GM19438 (cell line): ENCODE measurements around the gene CMTR1.

Experiments
- ATAC-seq: cut with Tn5 transposase; IDR thresholded peaks from one replicate; pipeline ENCODE4 v1.9.1; 2021; ENCODE audit warnings: low read depth; ENCODE audit not compliant: unreplicated experiment

CMTR1 gene

DNA sequence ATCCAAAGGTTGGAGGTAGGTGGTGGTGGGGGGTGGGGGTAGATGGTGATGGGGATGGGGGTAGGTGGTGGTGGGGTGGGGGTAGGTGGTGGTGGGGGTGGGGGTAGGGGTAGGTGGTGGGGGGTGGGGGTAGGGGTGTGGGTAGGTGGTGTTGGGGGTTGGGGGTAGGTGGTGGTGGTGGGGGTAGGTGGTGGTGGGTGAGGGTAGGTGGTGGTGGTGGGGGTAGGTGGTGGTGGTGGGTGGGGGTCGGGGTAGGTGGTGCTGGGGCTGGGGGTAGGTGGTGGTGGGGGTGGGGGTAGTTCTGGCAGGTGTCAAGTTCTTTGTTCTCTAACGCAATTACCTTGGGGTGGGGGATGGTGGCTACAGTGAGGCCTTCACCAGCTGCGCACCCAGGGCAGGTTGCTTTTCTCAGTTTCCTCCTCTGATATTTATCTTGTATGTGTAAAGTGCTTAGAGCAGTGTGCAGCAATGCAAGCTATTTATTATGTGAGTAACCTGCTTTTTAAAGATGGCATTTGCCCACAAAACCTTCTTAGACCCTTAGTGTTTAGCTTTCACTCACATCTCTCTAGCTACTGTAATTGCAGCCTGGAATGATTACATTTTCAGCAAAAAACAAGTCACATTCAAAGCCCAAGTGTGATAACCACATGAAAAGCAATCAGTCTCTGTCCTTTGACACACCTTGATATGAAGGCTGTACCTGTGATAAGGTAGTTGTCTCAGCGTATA is 74.8 kb downstream of the CMTR1 start:
- no peak for ATAC-seq

DNA sequence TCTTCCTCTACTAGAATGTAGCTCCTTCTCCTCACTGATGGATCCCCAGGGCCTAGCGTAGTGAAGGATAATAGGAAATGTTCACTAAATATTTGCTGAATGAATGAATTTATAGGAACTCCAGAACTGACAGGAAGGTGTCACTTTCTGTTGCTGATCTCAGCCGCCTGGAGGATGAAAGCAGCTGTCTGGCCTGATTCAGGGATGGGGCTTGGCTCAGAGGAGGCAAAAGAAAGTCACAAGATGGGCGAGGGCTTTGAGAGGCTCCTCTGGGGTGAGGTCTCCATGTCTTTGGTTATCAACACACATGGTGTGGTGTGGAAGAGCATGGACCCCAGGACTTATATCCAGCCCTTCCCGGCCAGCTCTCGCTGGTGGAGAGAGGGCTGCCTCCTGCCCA is 78.2 kb downstream of the CMTR1 start:
- no peak for ATAC-seq

DNA sequence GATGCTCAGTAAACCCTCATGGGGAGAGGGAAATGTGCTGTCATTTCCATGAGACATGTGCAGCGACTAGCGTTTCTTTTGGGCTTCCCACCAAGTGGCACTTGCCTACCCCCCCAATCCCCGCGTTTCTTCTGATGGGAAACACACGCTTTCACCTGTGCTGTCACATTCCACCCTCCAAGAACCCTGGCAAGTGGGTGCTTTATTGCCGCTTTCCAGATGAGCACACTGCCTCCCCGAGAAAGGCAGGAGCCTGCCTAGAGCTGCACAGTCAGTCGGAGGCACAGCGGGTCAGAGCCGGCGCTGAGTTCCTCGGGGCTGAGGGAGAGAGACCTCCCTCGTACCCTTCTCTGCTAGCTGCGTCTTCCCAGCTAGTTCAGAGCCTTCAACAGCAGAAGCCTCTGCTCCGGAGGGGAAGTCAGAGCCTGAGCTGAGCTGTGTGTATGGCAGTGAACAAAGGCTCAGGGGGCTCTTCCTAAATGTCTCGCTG is 78.9 kb downstream of the CMTR1 start:
- no peak for ATAC-seq

DNA sequence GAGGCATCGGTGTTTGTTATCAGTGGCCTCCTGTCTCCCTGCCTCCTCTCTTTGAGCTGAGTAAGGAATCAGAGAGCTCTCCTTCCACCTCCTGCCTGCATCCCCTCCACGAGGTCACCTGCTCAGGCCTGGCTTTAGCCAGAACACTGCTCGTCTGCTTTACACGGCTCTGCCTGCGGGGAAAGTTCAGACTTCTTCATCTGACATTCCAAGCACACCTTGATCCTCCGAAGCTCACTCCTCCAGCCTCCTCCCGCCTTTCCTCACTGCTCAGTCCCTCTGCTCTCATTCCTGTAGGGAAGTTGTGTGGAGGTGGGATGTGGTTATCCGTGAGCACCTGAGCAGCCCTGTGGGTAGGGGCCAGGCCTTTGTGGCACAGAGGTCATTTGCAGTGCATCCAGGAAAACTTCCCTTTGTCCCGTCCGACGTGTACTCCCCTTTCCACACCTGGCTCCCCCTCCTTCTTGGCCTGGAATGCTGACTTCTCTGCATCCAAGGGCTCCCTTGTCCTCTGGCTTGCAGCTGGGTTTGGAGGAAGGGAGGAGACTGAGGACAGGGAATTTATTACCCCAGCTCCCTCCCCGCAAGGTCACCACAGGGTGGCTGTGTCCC is 79.5 kb downstream of the CMTR1 start:
- no peak for ATAC-seq

DNA sequence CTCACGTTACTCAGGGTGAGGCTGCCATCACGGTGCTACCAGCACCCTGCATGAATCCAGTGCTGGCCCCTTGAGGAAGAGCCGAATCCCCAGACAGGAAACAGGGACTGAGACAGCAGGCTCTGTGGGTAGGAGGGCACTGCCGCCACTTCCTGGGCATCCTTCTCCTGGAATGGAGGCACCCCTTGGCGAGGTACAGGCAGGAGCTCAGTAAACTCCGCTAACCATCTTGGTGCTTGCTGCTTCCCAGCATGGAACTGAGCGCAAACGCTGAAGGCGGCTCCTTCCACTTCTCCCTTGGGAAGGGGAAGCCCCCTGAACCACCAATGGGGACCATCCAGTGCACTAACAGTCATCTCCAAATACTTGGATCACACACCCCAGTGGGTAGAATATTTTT is 80.1 kb downstream of the CMTR1 start:
- ATAC-seq = no peak

DNA sequence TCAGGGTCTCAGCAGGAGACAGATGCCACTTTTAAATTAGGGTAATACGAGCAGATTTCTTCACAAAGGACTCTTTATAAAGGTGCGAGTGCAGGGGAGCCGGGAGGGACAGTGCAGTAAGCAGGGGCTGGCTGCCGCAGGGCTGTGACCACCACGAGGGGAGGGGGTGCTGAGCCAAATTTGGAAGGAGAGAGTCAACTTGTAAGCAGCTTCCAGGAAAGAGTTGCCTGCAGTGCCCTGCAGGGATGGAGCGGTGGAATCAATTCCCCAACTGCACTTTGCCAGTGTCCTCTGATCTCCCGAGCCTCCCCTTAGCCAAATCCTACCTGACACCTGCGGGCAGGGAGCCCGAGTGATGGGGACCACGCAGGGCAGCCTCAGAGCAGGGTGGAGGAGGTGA is 80.6 kb downstream of the CMTR1 start:
- ATAC-seq = no peak

DNA sequence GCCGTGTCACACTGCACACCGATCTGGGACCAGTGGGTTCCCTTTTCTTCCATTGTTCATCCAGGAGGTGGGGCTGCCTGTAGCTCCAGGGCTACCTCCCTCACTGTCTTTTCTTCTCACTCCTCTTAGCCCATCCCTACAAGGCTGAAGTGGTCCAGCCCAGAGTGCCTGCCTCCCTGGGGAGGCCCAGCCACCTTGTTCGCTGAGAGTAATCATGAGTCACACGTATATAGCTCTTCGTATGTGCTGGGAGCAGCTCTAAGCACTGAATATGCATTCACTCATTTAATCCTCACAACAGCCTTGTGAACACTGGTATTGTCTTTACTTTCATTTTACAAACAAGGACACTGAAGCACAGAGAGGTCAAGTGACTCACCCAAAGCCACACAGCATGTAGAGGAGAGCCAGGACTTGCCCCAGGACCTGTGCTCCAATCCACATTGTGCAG is 81.3 kb downstream of the CMTR1 start:
- ATAC-seq = no peak

- ATAC-seq = no peak
These were observed 81.8 kb downstream of the CMTR1 start for GRCh38 chr6:37514837-37515236.

DNA sequence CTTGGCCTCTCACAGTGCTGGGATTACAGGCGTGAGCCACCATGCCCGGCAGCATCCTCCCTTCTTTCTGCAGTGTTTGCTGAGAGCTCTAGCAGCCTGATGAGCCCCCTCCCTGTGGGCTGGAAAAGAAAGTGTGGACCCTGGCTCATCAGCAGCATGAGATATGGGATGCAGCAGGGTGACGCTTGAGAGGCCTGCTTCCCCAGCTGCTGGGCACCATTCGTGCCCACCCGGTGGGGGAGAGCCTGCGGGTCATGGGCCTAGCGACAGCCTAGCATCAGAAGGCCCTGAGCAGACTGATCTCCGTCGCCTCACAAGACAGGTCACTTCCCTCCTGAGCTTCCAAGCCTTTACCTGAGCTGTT is 82.7 kb downstream of the CMTR1 start:
- no peak for ATAC-seq

GRCh38 chr6:37516076-37516919 is 83.3 kb downstream of the CMTR1 start:
- ATAC-seq = no peak

- no peak for ATAC-seq
These were observed 83.9 kb downstream of the CMTR1 start for GRCh38 chr6:37516920-37517405.

- ATAC-seq = peak; percentile 40
These were observed 84.4 kb downstream of the CMTR1 start for GRCh38 chr6:37517411-37517812.

DNA sequence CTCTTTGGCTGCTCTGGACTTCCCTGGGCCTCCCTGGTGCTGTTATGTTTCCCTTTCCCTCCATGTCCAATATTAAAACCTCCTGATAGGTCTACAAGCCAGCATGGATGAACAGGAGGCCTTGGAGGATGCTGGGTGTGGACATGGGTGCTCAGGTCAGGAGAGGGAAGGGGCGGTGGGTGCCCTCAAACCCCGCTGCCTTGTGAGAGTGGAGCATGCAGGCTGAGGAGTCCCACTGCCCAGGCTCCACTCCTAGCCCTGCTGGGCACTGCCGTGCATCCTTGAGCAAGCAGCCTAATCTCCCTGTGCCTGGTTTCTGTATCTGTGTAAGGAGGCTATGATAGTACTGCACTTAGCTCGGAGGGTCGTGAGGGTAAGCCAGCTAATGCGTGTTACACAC is 85.1 kb downstream of the CMTR1 start:
- no peak for ATAC-seq

- no peak for ATAC-seq
These were observed 86.4 kb downstream of the CMTR1 start for GRCh38 chr6:37519461-37519860.

DNA sequence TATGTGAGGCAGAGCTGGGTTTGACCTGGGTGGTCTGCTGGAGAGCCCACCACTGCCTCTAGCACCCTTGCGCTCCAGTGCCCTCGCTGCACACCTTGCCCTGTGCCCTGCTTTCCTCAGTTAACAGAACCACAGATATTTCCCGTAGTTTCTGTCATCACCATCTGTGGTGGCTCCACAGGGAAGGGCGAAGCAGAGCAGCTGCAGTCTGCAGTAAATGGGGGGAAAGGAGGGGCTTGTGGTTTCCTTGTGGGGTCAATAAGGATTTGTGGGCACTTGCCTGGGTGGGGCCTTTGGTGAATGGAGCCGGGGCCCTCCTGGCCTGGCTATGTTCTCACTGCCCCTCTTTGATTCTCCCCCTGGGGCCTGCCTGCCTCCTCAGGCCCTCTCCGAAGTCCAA is 87.9 kb downstream of the CMTR1 start:
- ATAC-seq = no peak

DNA sequence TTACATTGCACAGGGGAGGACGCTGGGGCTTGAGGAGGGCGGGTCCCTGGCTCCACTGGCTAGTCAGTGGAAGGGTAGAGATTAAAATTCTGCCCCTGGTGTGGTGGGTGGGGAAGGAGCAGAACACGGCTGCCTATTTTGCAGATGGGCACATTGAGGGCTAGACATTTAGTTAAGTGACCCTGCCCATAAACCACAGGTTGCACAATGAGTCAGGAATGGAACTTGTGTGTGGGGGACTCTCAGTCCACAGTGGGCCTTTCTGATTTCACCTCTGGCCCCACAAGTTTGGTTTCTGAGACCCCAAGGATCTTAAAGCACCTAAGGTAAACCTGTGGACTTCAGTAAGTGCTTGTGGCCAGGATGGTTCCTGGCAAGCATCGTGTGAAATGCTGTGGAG is 88.7 kb downstream of the CMTR1 start:
- no peak for ATAC-seq

DNA sequence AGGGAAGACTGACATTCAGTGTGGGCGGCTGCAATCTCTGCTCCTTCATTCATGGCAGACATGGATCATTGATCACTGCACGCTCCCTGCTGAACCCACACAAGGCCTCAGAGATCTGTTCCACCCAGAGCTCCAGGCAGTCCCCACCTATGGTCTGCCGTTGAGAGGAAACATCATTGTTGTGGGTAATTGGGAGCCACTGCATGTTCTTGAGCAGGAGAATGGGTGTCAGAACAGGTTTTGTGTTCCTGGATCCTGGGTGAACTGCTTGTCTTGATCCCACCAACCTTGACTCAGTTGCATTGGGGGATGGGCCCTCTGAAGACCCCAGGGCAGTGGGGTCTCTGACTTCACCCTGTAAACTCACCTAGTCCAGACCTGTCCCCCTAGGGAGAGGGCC is 89.8 kb downstream of the CMTR1 start:
- no peak for ATAC-seq

GRCh38 chr6:37523412-37523811 is 90.4 kb downstream of the CMTR1 start:
- no peak for ATAC-seq

DNA sequence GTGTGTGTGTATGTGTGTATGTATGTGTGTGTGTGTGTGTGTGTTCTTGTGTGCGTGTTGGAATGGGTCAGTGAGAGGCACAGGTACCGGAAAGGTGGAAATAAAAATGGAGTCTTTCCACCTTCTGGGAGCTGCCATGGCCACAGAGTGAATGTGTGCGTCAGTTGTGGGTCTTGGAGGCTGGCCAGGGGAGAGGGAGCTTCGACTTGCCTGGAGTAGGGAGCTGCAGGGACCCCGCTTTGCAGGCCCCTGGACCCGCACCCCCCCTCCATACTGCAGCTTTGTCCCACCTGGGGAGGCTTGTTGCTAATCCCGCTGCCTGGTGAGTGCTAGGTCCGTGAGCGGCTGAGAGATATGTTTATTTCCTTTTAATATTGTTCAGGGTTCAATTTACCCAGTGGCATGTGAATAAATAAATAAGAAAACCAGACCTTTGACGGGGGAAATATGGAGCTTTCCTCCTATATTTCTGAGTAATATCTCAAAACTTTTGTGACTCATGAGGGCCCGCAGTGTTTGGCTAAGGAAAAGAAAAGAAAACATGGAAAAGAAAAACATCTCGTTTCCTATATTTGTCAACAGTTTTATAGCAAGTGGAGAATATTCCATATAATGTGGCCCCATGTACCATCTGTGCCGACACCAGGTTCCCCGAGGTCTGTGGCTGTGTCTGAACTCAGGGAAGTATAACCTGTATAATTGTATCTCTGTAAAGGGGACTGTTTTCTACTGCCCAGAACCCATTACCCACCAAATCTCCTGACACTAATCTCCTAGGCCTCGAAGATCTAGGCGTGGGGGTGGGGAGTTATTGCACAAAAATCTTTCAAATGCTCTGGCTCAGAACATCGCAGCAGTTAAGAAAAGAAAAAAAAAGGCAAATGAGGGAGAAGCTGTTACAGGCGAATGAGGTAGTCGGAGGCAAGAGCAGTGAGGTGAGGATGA is 91.3 kb downstream of the CMTR1 start:
- ATAC-seq = no peak

GRCh38 chr6:37524970-37525318 is 91.9 kb downstream of the CMTR1 start:
- ATAC-seq = no peak
